K562 (cell line): Measurements from ENCODE around the gene ATP5MC3. TPM values are rescaled to one million over a fixed set of nuclear protein-coding genes. Genes with fewer than 3 reads are reported as not detected.

Experiments
- EP300 ChIP-seq: IDR thresholded peaks from 2 replicates; pipeline ENCODE4 v1.6.1; 2012; ENCODE audit warnings: low read length, improper control_type of control experiment
- FOXO4 ChIP-seq: fragments of 450-650 bp; formaldehyde crosslinking; IDR thresholded peaks from 2 replicates; pipeline ENCODE4 v1.4.0; 2020; ENCODE audit warnings: mild to moderate bottlenecking, moderate library complexity
- GMEB1 ChIP-seq: fragments of 250-450 bp; sonication (Bioruptor Pico); IDR thresholded peaks from 2 replicates; pipeline ENCODE4 v1.4.0; 2020; ENCODE audit warnings: mild to moderate bottlenecking
- NBN ChIP-seq: fragments of 450-650 bp; IDR thresholded peaks from 2 replicates; pipeline ENCODE4 v1.6.1; 2016; ENCODE audit warnings: low read depth, mild to moderate bottlenecking
- NFE2L1 ChIP-seq: fragments of 450-650 bp; IDR thresholded peaks from 2 replicates; pipeline ENCODE4 v1.6.1; 2016; ENCODE audit warnings: missing genetic modification characterization, low read depth, mild to moderate bottlenecking, missing compliant biosample characterization, moderate library complexity, borderline replicate concordance
- NR3C1 ChIP-seq: sonication (generic); formaldehyde crosslinking; IDR thresholded peaks from 2 replicates; pipeline ENCODE4 v1.8.1; 2022; ENCODE audit warnings: missing genetic modification reagents
- PML ChIP-seq: IDR thresholded peaks from 2 replicates; pipeline ENCODE4 v1.6.1; 2012; ENCODE audit warnings: low read length, inconsistent platforms
- POLR2G ChIP-seq: fragments of 200-400 bp; formaldehyde crosslinking; IDR thresholded peaks from 2 replicates; pipeline ENCODE4 v1.6.1; 2017; ENCODE audit warnings: low read depth, mild to moderate bottlenecking, antibody characterized with exemption, low read length, moderate library complexity
- PREB ChIP-seq: sonication (generic); formaldehyde crosslinking; IDR thresholded peaks from 2 replicates; pipeline ENCODE4 v1.8.1; 2023; ENCODE audit warnings: mild to moderate bottlenecking, missing genetic modification reagents
- REST ChIP-seq, 2 experiments: fragments of 450-650 bp; formaldehyde crosslinking in 1 of 2; IDR thresholded peaks; 2 replicates each; pipeline versions ENCODE4 v1.4.0 to v1.6.1; 2014 to 2020; ENCODE audit warnings: mild to moderate bottlenecking in 2 of 2, borderline replicate concordance in 1 of 2, low read depth in 1 of 2
- THAP7 ChIP-seq: fragments of 250-450 bp; sonication (Bioruptor Pico); IDR thresholded peaks from 2 replicates; pipeline ENCODE4 v1.5.0; 2021
- ZC3H8 ChIP-seq: fragments of 450-650 bp; IDR thresholded peaks from 2 replicates; pipeline ENCODE4 v1.6.1; 2017
- ZNF184 ChIP-seq: sonication (generic); formaldehyde crosslinking; IDR thresholded peaks from 2 replicates; pipeline ENCODE4 v1.5.0; 2020; ENCODE audit warnings: missing genetic modification reagents
- ZNF3 ChIP-seq: fragments of 250-450 bp; sonication (Bioruptor Pico); IDR thresholded peaks from 2 replicates; pipeline ENCODE4 v1.5.0; 2021; ENCODE audit warnings: mild to moderate bottlenecking, moderate library complexity
- polyA plus RNA-seq, 8 experiments: library from polyadenylated mRNA; depleted of rRNA in 4 of 8; stranded (reverse) in 5 of 8; unstranded in 3 of 8; fragments of >200 nt; fragmentation: Nextera tagmentation in 2 of 8; fragmentation: Illumina TruSeq in 1 of 8; extraction: Ambion mirVana in 2 of 8; extraction: Trizol in 1 of 8; gene quantifications; 2 replicates each; pipeline versions ENCODE4 v1.2.1 to v1.2.3, GENCODE V29; 2011 to 2014; ENCODE audit warnings: inconsistent platforms in 1 of 8, missing spikeins in 1 of 8
- total RNA-seq, 7 experiments: library from RNA; depleted of rRNA in 6 of 7; stranded (reverse); fragments of >200 nt in 6 of 7; fragmentation: Illumina TruSeq in 2 of 7; extraction: Trizol in 2 of 7; gene quantifications; 2 replicates each; pipeline versions ENCODE4 v1.2.1 to v1.2.3, GENCODE V29; 2011 to 2021; ENCODE audit warnings: low replicate concordance in 1 of 7

Gene ATP5MC3
- total and polyA plus RNA-seq, 9 of the 15 experiments (the other 6 are each of a cell fraction or from before 2014, with no cell fraction given) = 423 to 2,565 (median 1,012) TPM

GRCh38 chr2:175181104-175181876 is at the start of gene ATP5MC3 (continued):
- peak; percentile 91; the same call in 1 of the 2 replicates for TF ChIP-seq PREB (CRISPR knock-in tag)
- no peak for TF ChIP-seq ZNF184 (CRISPR knock-in tag)
- TF ChIP-seq NFE2L1 (tag) = no peak
- no peak for TF ChIP-seq ZC3H8
- 0 out of 2 replicates have a peak, but pooled peaks have one; percentile 34 for TF ChIP-seq ZNF3
- peak; percentile 85; the same call in 1 of the 2 replicates for TF ChIP-seq NBN
- TF ChIP-seq THAP7 (CRISPR knock-in tag) = no peak
- TF ChIP-seq REST (IDR thresholded peaks at IDR 0.05; ENCODE audit: borderline replicate concordance) = no peak
- TF ChIP-seq REST (CRISPR knock-in tag; IDR thresholded peaks at IDR 0.05; ENCODE audit: low read depth) = peak; percentile 71; the same call in 1 of the 2 replicates
- TF ChIP-seq POLR2G = peak; percentile 95
- peak; percentile 71 for TF ChIP-seq EP300
- no peak for TF ChIP-seq FOXO4 (CRISPR knock-in tag)
- no peak for TF ChIP-seq GMEB1 (CRISPR knock-in tag)
- peak; percentile 89; the same call in 1 of the 2 replicates for TF ChIP-seq NR3C1
- TF ChIP-seq PML = peak; percentile 86; the same call in 1 of the 2 replicates
